ACC112 (cell line): ENCODE data around the gene UPB1.
A peak's percentile ranks its signal among the peaks of the same experiment; 100 is the strongest.

ENCODE experiments used
- H2AFZ ChIP-seq: fragments of 200-600 bp; sonication (generic); one replicate; pipeline ENCODE4 v1.6.0; 2017; ENCODE audit warnings: antibody characterized with exemption, low read length; ENCODE audit not compliant: unreplicated experiment
- H3K27ac ChIP-seq: fragments of 200-600 bp; sonication (generic); 2 replicates; pipeline ENCODE4 v1.5.1; 2014; ENCODE audit warnings: low read depth, mild to moderate bottlenecking, antibody characterized with exemption, low read length, moderate library complexity
- H3K27me3 ChIP-seq: fragments of 200-600 bp; sonication (generic); 2 replicates; pipeline ENCODE4 v1.6.1; 2014; ENCODE audit warnings: mild to moderate bottlenecking, antibody characterized with exemption, low read length, moderate library complexity, mixed read lengths; ENCODE audit not compliant: insufficient read depth
- H3K36me3 ChIP-seq: fragments of 200-600 bp; sonication (generic); 2 replicates; pipeline ENCODE4 v1.6.1; 2016; ENCODE audit warnings: mild to moderate bottlenecking, antibody characterized with exemption, low read length, moderate library complexity, mixed read lengths; ENCODE audit not compliant: insufficient read depth
- H3K4me1 ChIP-seq: fragments of 200-600 bp; sonication (generic); one replicate; pipeline ENCODE4 v1.6.1; 2016; ENCODE audit warnings: low read length, mixed read lengths; ENCODE audit not compliant: insufficient read depth, unreplicated experiment, control insufficient read depth
- H3K4me3 ChIP-seq: fragments of 200-600 bp; sonication (generic); 2 replicates; pipeline ENCODE4 v1.5.1; 2014; ENCODE audit warnings: mild to moderate bottlenecking, low read depth, low read length
- H3K79me2 ChIP-seq: fragments of 200-600 bp; sonication (generic); one replicate; pipeline ENCODE4 v1.6.0; 2016; ENCODE audit warnings: low read length; ENCODE audit not compliant: control insufficient read depth, unreplicated experiment, insufficient read depth

The UPB1 gene

DNA sequence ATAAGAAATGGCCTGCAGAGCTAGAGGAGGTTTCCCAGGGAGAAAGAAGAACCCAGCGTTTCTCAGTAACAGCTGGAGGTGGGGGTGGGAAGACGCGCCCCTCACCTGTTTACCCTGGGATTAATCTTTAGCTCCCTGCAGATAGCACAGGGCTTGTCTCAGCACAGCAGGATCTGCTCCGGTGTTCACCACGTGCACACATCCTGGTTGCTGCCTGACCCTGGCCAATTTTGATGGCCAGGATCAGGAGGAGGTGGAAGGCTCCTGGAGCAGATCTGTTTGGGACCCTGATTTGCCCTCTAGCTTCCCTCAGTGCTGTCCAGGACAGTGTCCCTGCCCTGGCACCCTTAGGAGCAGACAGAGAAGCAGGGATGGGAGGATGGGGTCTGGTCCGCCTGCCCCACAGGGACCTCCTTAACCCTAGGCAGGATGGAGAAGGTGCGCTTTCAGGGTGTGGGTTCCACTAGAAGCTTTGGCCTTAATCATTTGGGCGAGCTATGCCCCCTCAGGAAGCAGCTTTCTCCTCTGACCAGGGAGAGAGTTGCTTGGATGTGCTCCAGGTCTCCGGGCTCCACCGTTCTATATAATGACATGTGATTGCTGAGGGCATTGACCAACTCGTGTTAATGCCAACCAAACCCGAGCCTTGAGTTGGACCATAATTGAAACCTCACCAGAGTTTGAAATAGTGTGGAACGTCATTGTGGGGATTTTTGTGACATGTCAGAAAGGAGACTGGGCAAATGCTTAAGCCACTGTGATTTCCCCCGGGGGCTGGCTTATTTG, 19.3 kb downstream of the UPB1 start:
- Histone ChIP-seq H3K4me3 (no peak overlapping the region), H3K36me3 (no peaks in the 10 kb centered on the region), H3K27ac (no peak overlapping the region), H3K27me3 (no peaks in the 10 kb centered on the region), H3K4me1 (peaks cover 14% of the 10 kb centered on the region), H3K79me2 (no peaks in the 10 kb centered on the region), H2AFZ (no peak overlapping the region)

DNA sequence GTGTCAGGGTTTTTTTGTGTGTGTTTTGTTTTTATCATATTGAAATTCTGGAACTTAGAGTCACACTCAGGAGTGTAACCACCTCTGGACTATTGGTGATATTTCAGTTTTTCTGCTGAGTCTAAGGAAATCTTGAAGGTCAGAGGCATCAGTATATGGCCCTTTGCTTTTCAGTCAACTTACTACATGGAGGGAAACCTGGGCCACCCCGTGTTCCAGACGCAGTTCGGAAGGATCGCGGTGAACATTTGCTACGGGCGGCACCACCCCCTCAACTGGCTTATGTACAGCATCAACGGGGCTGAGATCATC, 19.9 kb downstream of the UPB1 start:
- H3K27me3 ChIP-seq = no peaks in the 10 kb centered on the region
- no peaks in the 10 kb centered on the region for H3K79me2 ChIP-seq
- no peaks in the 10 kb centered on the region for H3K36me3 ChIP-seq
- H3K4me1 ChIP-seq = peaks cover 14% of the 10 kb centered on the region
- no peak overlapping the region for H3K4me3 ChIP-seq
- no peak overlapping the region for H3K27ac ChIP-seq
- H2AFZ ChIP-seq = no peak overlapping the region

DNA sequence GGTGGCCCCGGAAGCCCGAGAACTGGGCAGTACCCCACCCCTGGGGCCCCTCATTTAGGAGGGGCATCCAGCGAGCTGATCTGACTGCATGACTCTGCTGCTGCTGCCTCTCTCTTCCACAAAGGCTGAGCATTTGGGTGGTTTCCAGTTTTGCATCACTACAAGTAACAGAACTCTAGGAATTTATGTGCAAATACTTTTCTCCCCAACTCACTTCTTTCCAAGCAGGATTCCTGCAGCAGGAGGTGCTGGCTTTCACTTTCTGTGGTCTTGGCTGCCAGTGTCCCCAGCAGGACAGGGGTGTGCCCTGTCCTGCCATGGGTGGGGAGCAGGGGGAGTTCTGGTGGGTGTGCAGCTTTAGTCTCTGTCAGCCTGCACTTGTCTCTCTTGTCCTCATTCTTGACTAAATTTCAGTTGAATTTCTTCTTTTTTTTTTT, 21.2 kb downstream of the UPB1 start:
- Histone ChIP-seq H2AFZ (no peak overlapping the region), H3K79me2 (no peaks in the 10 kb centered on the region), H3K27me3 (no peaks in the 10 kb centered on the region), H3K27ac (peak overlapping the region; percentile 26; the same call in 1 of the 2 replicates), H3K4me1 (peaks cover 4% of the 10 kb centered on the region), H3K4me3 (peak overlapping the region; percentile 44; the same call in 1 of the 2 replicates), H3K36me3 (no peaks in the 10 kb centered on the region)

DNA sequence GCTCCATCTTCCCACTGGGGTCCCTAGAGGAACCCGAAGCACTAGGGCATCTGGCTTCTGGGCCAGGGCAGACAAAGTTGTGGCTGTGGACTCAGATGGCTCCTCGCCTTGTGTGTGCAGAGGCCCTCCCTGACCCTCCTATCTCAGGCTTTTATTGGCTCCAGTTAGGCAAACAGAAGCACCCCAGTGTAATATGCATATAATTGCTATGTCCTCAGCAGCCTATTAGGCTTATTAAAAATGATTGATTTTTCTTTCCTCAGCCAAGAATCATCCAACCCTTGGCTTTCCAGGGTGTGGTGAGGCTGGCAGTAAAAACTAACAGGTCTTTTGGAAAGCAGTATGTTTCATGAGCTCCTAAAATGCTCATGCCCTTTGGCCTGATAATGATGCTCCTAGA, 22.3 kb downstream of the UPB1 start:
- no peaks in the 10 kb centered on the region for H3K27me3 ChIP-seq
- peaks cover 4% of the 10 kb centered on the region for H3K4me1 ChIP-seq
- no peak overlapping the region for H3K4me3 ChIP-seq
- no peak overlapping the region for H2AFZ ChIP-seq
- H3K36me3 ChIP-seq = no peaks in the 10 kb centered on the region
- H3K27ac ChIP-seq = no peak overlapping the region
- H3K79me2 ChIP-seq = no peaks in the 10 kb centered on the region

DNA sequence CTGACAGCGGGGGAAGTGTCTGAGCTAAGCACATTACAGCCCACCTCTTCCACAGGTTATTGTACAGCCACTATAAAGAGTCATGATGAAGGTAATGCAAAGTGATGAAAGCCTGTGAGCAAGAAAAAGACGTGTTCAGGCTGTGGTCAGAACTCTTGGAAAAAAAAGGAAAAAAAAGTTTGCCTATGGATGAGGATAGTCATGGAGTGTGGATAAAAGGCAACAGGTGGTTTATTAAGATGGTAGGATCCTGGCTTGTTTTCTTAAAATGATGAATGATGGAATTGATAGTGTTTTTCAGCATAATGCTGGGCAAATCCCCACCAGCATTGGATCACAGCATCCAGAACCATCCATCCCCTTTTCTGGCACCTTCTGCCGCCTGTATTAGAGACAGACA, 23.1 kb downstream of the UPB1 start:
- no peak overlapping the region for H2AFZ ChIP-seq
- H3K4me1 ChIP-seq = peaks cover 4% of the 10 kb centered on the region

DNA sequence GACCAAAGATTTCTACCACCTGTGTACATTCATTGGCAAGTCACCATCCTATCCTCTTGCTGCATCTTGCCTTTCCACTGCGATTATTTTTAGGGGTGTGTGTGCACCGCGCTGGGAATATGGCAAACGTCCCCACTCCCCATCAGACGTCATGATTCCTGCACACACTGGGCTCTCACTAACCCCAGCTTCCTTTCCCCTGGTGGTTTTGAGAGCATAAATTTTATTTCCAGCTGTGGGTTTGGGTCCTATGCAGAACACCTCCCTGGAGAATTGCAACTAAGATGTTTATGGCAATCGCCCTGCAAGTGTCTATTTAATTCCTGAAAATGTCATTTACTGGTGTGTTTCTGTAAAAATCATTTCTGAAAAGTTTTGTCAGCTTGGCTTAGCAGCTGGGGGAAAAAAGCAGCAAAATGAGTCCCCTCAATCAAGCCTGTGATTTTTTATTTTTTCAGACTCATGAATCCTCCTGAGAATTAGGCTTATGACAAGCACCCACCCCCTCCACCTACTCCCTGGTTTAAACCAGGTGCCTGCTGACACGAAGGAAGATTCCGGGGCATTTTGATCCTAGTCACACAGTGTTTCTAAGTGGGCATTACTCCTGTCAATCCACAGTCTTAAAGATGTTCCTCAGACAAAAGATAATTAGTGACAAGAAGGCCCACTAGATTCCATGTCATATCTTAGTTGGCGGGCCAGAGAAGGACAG, 23.8 kb downstream of the UPB1 start:
- no peaks in the 10 kb centered on the region for H3K36me3 ChIP-seq
- H3K27me3 ChIP-seq = no peaks in the 10 kb centered on the region
- H2AFZ ChIP-seq = no peak overlapping the region
- no peak overlapping the region for H3K4me3 ChIP-seq
- peaks cover 4% of the 10 kb centered on the region for H3K4me1 ChIP-seq
- H3K79me2 ChIP-seq = no peaks in the 10 kb centered on the region
- no peak overlapping the region for H3K27ac ChIP-seq

More for the DNA sequence above, 23.1 kb downstream of the UPB1 start:
- H3K79me2 ChIP-seq = no peaks in the 10 kb centered on the region
- H3K36me3 ChIP-seq = no peaks in the 10 kb centered on the region
- H3K27ac ChIP-seq = no peak overlapping the region
- H3K27me3 ChIP-seq = no peaks in the 10 kb centered on the region
- H3K4me3 ChIP-seq = no peak overlapping the region

DNA sequence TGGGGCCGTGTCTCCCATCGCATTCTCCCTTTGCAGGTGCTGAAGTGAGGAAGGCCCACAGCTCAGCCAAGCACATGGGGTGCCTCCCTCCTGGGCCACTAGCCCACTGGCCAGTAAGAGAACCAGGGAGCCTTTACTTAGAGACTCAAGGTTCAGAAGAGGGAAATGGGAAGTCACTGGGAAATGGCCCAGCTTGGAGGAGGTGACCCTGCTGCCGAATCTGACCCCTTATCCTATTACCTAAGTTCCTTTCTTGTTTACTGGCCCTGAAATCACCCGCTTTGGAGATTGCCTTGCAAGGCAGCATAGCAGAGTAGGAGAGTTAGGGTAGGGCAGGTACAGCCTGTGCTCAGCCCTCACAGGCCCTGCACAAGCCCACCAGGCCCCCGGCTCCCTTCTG, 24.4 kb downstream of the UPB1 start:
- peaks cover 4% of the 10 kb centered on the region for H3K4me1 ChIP-seq

DNA sequence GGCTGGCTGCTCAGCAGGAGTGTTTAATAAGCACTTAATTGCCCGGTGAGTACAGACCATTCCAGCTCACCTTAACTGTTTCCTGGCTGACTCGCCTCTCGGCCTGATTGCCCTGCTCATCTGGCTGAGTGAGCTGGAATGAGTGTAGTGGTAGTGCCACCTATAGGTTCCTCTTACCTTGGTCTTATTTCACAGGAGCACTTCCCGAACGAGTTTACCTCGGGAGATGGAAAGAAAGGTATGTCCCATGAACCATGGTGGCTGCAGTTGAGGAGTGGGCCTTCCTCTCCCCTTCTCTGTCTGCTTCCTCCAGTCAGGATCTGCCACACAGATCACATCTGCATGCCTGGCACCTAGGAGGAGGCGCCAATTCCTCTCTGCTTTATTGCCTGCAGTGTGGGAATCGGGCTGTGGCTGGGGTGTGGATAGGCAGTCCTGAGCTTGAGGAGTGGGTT, 26.7 kb downstream of the UPB1 start:
- Histone ChIP-seq H3K36me3 (no peaks in the 10 kb centered on the region), H3K4me3 (no peak overlapping the region), H3K4me1 (no peaks in the 10 kb centered on the region), H2AFZ (no peak overlapping the region), H3K27me3 (no peaks in the 10 kb centered on the region), H3K79me2 (no peaks in the 10 kb centered on the region), H3K27ac (no peak overlapping the region)

More for the DNA sequence above, 24.4 kb downstream of the UPB1 start:
- no peak overlapping the region for H3K4me3 ChIP-seq
- H2AFZ ChIP-seq = no peak overlapping the region
- no peaks in the 10 kb centered on the region for H3K79me2 ChIP-seq
- H3K36me3 ChIP-seq = no peaks in the 10 kb centered on the region
- no peak overlapping the region for H3K27ac ChIP-seq
- H3K27me3 ChIP-seq = no peaks in the 10 kb centered on the region

DNA sequence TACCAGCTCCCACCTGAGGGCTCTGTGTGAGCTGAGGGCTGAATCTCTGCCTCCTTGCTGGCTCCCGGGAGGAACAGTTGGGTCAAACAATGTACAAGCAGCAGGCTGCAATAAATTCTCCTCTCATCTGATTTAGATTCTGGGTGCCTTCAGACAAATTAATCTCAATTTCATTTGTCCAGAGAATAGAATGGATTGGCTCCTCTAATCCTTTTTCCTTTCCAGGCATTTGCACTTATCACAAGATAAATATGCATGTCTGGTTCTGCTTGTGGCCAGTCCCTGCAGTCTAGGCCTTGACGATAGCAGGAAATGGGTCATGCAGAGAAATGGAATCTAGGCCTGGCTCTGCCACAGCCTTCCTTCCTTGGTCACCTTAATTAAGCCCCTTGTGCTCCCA, 28.7 kb downstream of the UPB1 start:
- Histone ChIP-seq H3K27ac (no peak overlapping the region), H2AFZ (peak overlapping the region; percentile 6), H3K36me3 (no peaks in the 10 kb centered on the region), H3K79me2 (no peaks in the 10 kb centered on the region), H3K4me3 (no peak overlapping the region), H3K27me3 (no peaks in the 10 kb centered on the region), H3K4me1 (no peaks in the 10 kb centered on the region)

DNA sequence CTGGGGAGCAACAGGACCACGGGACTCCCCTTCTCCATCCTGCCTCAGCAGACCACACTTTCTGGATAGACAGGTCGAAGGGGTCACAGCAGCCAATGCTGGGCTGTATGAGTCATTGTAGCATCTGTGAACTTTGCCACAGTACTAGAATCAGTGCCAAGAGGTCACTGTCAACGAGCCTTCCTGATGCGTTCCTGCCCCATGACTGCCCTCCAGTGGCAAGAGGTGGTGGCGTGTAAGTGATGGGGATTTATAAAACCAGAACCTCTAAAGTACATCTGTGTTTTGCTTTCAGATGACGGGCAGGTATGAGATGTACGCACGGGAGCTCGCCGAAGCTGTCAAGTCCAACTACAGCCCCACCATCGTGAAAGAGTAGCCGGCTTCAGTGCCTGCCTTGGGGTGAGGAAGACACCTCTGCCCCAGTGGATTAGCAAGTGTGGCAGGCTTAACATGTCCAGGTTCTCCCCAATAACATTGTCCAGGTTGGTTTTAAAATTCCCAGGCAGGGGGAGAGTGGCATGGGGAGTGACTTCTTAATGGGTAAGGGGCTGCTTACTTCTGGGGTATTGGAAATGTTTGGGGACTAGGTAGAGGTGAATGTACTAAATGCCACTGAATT, 30.4 kb downstream of the UPB1 start:
- no peaks in the 10 kb centered on the region for H3K79me2 ChIP-seq
- H3K27ac ChIP-seq = no peak overlapping the region
- H3K36me3 ChIP-seq = no peaks in the 10 kb centered on the region
- H3K4me3 ChIP-seq = no peak overlapping the region
- no peak overlapping the region for H2AFZ ChIP-seq
- H3K27me3 ChIP-seq = no peaks in the 10 kb centered on the region
- no peaks in the 10 kb centered on the region for H3K4me1 ChIP-seq
